Esophagus muscularis mucosa (tissue), 4 donors: ENCODE data around the gene ABCC3. TPM values are rescaled to one million over a fixed set of nuclear protein-coding genes. Genes with fewer than 3 reads are reported as not detected.

Experiments
- DNase-seq: peaks from one replicate; pipeline ENCODE4 v3.0.0-alpha.2; 2017; ENCODE audit errors: extremely low spot score
- H3K27ac ChIP-seq, 4 donors: fragments of 200-600 bp; sonication (generic); replicated peaks in 1 of 4; 1 replicate in 3 of 4; 2 replicates in 1 of 4; pipeline ENCODE4 v1.5.1; 2016 to 2019; ENCODE audit warnings: mild to moderate bottlenecking in 1 of 4
- H3K27me3 ChIP-seq, 4 donors: fragments of 200-600 bp; sonication (generic); one replicate each; pipeline versions ENCODE4 v1.5.1 to v1.6.0; 2016 to 2019
- H3K36me3 ChIP-seq, 4 donors: fragments of 200-600 bp; sonication (generic); one replicate each; pipeline ENCODE4 v1.5.1; 2016 to 2019
- H3K4me1 ChIP-seq, 4 donors: fragments of 200-600 bp; sonication (generic); one replicate each; pipeline ENCODE4 v1.5.1; 2016 to 2019
- H3K4me3 ChIP-seq, 4 donors: fragments of 200-600 bp; sonication (generic); 1 replicate in 2 of 4; 2 replicates in 2 of 4; pipeline ENCODE4 v1.5.1; 2016 to 2019; ENCODE audit warnings: mild to moderate bottlenecking in 4 of 4, moderate library complexity in 1 of 4
- H3K9me3 ChIP-seq, 4 donors: fragments of 200-600 bp; sonication (generic); 1 replicate in 3 of 4; 2 replicates in 1 of 4; pipeline ENCODE4 v1.5.1; 2016 to 2019
- EP300 ChIP-seq: sonication (generic); formaldehyde crosslinking; IDR thresholded peaks from one replicate; pipeline ENCODE4 v1.6.1; 2017; ENCODE audit warnings: antibody characterized with exemption
- POLR2A ChIP-seq: fragments of 450-650 bp; IDR thresholded peaks from one replicate; pipeline ENCODE4 v1.6.1; 2017; ENCODE audit warnings: antibody characterized with exemption, moderate library complexity, mild to moderate bottlenecking, low read depth
- POLR2AphosphoS5 ChIP-seq, 2 donors: sonication (generic); formaldehyde crosslinking; IDR thresholded peaks; one replicate each; pipeline ENCODE4 v1.6.1; 2017; ENCODE audit warnings: antibody characterized with exemption in 2 of 2
- WGBS: methylation state at CpG from one replicate; pipeline ENCODE4 v1.1.5; 2018; 5-methylcytosine and 5-hydroxymethylcytosine counted together
- intact Hi-C: fragments of 100-400 bp; cut with DNase I; formaldehyde crosslinking; loops from one replicate; pipeline ENCODE4 v1.15.1; 2023
- total RNA-seq, 4 donors: library from RNA; depleted of rRNA; stranded (reverse); fragments of >200 nt; gene quantifications; one replicate each; pipeline versions ENCODE4 v1.1.0 to v1.2.1, GENCODE V29; 2016
- TF ChIP-seq, protein P1 (sequence below), 3 experiments: fragments of 200-600 bp in 2 of 3; fragments of 450-650 bp in 1 of 3; sonication (generic) in 2 of 3; IDR thresholded peaks; one replicate each; pipeline ENCODE4 v1.5.1; 2017 to 2019; ENCODE audit warnings: antibody characterized with exemption in 3 of 3, mild to moderate bottlenecking in 2 of 3, moderate library complexity in 1 of 3

The ABCC3 gene
- total RNA-seq, 4 donors from 2014 or later = 0.50 to 2.9 (median 1.9) TPM

- Histone ChIP-seq H3K9me3 (no peaks in the 10 kb centered on the region), H3K4me3 (no peak overlapping the region), H3K27ac (no peak overlapping the region), H3K4me1 (peaks cover 9 to 19% (median 19%) of the 10 kb centered on the region in 4 donors), H3K27me3 (peaks cover 7 to 84% (median 22%) of the 10 kb centered on the region in 4 donors), H3K36me3 (no peaks in the 10 kb centered on the region)
- intact Hi-C loops = loop anchor here (2.0 to 5.0 kb wide), 3 partner anchors 51 to 149 kb away; no protein-coding TSS in a partner anchor
- TF ChIP-seq, protein P1, sequence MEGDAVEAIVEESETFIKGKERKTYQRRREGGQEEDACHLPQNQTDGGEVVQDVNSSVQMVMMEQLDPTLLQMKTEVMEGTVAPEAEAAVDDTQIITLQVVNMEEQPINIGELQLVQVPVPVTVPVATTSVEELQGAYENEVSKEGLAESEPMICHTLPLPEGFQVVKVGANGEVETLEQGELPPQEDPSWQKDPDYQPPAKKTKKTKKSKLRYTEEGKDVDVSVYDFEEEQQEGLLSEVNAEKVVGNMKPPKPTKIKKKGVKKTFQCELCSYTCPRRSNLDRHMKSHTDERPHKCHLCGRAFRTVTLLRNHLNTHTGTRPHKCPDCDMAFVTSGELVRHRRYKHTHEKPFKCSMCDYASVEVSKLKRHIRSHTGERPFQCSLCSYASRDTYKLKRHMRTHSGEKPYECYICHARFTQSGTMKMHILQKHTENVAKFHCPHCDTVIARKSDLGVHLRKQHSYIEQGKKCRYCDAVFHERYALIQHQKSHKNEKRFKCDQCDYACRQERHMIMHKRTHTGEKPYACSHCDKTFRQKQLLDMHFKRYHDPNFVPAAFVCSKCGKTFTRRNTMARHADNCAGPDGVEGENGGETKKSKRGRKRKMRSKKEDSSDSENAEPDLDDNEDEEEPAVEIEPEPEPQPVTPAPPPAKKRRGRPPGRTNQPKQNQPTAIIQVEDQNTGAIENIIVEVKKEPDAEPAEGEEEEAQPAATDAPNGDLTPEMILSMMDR (IDR thresholded peaks at IDR 0.05) = no peak
- TF ChIP-seq POLR2AphosphoS5 (IDR thresholded peaks at IDR 0.05) = no peak
- no peak for TF ChIP-seq EP300
- no peak for TF ChIP-seq POLR2A
- DNase-seq = no peak
- WGBS = 64% methylated on average over 10 of the region's 11 CpGs
These were observed 3.3 kb upstream of the ABCC3 start for GRCh38 chr17:50631195-50631907.

GRCh38 chr17:50631908-50632571 is 2.6 kb upstream of the ABCC3 start:
- WGBS = 90% methylated on average over 9 of the region's 9 CpGs
- intact Hi-C loops = loop anchor here (2.0 to 5.0 kb wide), 3 partner anchors 51 to 150 kb away; no protein-coding TSS in a partner anchor
- no peak for TF ChIP-seq EP300
- no peak overlapping the region for H3K27ac ChIP-seq
- peaks cover 7 to 86% (median 22%) of the 10 kb centered on the region in 4 donors for H3K27me3 ChIP-seq
- H3K4me1 ChIP-seq = peaks cover 9 to 17% (median 16%) of the 10 kb centered on the region in 4 donors
- no peaks in the 10 kb centered on the region for H3K36me3 ChIP-seq
- DNase-seq = no peak
- no peaks in the 10 kb centered on the region for H3K9me3 ChIP-seq
- H3K4me3 ChIP-seq = no peak overlapping the region

DNA sequence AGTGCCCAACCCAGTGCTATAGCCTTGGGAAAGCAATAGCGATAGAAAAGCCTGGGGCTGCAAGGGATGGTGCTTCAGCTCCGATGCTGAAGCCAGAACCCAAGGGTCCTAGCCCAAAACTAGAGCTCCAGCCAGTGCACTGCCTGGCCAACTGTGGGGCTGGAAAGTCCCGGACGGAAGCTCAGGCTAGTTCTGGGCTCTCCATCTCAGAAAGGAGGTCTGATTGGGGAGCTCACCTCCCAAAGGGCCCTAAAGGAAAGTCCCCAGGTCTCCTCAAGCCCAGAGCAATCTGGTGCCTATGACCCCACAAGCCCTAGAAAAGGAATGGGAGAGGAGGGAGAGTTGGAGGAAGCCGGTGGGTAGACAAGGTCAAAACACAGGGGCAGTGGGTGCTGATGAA is 2.0 kb upstream of the ABCC3 start:
- 84% methylated on average over 5 of the region's 5 CpGs for WGBS
- DNase-seq = no peak
- Histone ChIP-seq H3K4me1 (peaks cover 9 to 17% (median 16%) of the 10 kb centered on the region in 4 donors), H3K9me3 (no peaks in the 10 kb centered on the region), H3K27ac (no peak overlapping the region), H3K27me3 (peaks cover 7 to 88% (median 22%) of the 10 kb centered on the region in 4 donors), H3K36me3 (no peaks in the 10 kb centered on the region), H3K4me3 (no peak overlapping the region)
- intact Hi-C loops = loop anchor here (5.0 kb wide), 1 partner anchor 150 kb away; no protein-coding TSS in a partner anchor
- TF ChIP-seq POLR2AphosphoS5 (IDR thresholded peaks at IDR 0.05) (no peak), EP300 (no peak), POLR2A (no peak)
- TF ChIP-seq, protein P1 (IDR thresholded peaks at IDR 0.05) = no peak

DNA sequence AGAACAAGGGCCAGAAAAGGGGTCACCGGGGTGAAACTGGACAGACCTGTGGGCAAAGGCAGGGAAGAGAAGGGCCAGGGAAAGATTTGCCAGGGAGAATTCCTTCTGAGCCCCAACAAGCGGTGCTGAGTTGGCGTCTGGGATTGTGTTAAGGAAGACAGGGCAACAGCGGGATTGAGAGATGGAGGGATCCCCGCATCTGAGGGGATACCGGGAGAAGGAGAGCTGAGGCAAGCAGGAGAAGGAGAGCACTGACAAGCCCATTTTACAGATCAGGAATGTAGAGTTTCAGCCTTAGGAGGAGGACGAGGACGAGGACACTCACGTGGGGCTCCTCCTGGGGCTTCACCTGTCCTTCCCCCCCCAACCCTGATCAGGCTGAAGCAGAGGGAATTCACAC is 998 bp upstream of the ABCC3 start:
- Histone ChIP-seq H3K4me1 (peaks cover 13 to 24% (median 20%) of the 10 kb centered on the region in 4 donors), H3K27me3 (peaks cover 7 to 82% (median 19%) of the 10 kb centered on the region in 4 donors), H3K4me3 (no peak overlapping the region), H3K36me3 (no peaks in the 10 kb centered on the region), H3K9me3 (no peaks in the 10 kb centered on the region), H3K27ac (no peak overlapping the region)
- intact Hi-C loops = loop anchor here (5.0 kb wide), 1 partner anchor 151 kb away; no protein-coding TSS in a partner anchor
- DNase-seq = no peak
- 94% methylated on average over 9 of the region's 9 CpGs for WGBS
- TF ChIP-seq, protein P1 (IDR thresholded peaks at IDR 0.05) = no peak
- TF ChIP-seq POLR2AphosphoS5 (IDR thresholded peaks at IDR 0.05) (no peak), EP300 (no peak), POLR2A (no peak)
